SK-N-SH (cell line): ENCODE results near the gene SLC26A3.

Experiments
- EZH2phosphoT487 ChIP-seq: fragments of 200-600 bp; sonication (generic); IDR thresholded peaks from 2 replicates; pipeline ENCODE4 v1.6.1; 2017; ENCODE audit warnings: low read depth, mixed run types, mild to moderate bottlenecking, antibody characterized with exemption, moderate library complexity, borderline replicate concordance
- FOXM1 ChIP-seq: IDR thresholded peaks from 2 replicates; pipeline ENCODE4 v1.4.0; 2012; ENCODE audit warnings: low read depth, mild to moderate bottlenecking
- TF ChIP-seq, protein P1 (sequence below): fragments of 200-600 bp; sonication (generic); IDR thresholded peaks from 2 replicates; pipeline ENCODE4 v1.6.1; 2017; ENCODE audit warnings: antibody characterized with exemption, mild to moderate bottlenecking, moderate library complexity

DNA sequence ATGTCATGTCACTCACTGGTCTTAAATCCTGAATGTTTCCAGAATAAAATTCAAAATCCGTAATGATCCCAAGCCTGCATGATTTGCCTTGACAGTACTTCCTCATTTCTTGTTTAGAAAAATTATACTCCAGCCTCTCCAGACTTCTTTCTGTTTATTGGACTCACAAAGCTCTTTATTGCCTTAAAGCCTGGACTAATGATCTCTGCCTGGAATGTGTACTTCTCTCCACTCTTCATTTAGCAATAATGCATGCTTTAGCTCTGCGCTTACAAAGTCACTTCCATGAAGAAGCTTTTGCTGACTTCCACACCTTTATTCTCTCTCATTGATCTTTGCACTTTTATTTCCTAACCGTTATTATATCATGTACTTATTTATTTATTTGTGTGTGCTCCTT lies 27.4 kb upstream of the SLC26A3 start:
- TF ChIP-seq EZH2phosphoT487 (no peak), FOXM1 (no peak)
- TF ChIP-seq, protein P1, sequence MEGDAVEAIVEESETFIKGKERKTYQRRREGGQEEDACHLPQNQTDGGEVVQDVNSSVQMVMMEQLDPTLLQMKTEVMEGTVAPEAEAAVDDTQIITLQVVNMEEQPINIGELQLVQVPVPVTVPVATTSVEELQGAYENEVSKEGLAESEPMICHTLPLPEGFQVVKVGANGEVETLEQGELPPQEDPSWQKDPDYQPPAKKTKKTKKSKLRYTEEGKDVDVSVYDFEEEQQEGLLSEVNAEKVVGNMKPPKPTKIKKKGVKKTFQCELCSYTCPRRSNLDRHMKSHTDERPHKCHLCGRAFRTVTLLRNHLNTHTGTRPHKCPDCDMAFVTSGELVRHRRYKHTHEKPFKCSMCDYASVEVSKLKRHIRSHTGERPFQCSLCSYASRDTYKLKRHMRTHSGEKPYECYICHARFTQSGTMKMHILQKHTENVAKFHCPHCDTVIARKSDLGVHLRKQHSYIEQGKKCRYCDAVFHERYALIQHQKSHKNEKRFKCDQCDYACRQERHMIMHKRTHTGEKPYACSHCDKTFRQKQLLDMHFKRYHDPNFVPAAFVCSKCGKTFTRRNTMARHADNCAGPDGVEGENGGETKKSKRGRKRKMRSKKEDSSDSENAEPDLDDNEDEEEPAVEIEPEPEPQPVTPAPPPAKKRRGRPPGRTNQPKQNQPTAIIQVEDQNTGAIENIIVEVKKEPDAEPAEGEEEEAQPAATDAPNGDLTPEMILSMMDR, result no peak
